RWPE2 (cell line): Measurements from ENCODE around the gene HMGXB3.
"Not testable (repeated sequence)": the region's sequence is repeated elsewhere in the genome, so short reads cannot be mapped to it uniquely, and the experiment has no call there.

Experiments used
- ATAC-seq: fragments of 200-7000 bp; cut with Tn5 transposase; 3 replicates; pipeline ENCODE4 v1.9.1; 2021; ENCODE audit warnings: low read depth
- DNase-seq: peaks from one replicate; pipeline ENCODE4 v3.0.0-alpha.2; 2020; ENCODE audit warnings: low spot score
- H3K27ac ChIP-seq: fragments of 450-650 bp; 2 replicates; pipeline ENCODE4 v1.5.1; 2017; ENCODE audit warnings: mild to moderate bottlenecking; ENCODE audit not compliant: poor library complexity, severe bottlenecking
- H3K27me3 ChIP-seq: fragments of 250-450 bp; sonication (Bioruptor Pico); 2 replicates; pipeline ENCODE4 v1.5.1; 2021; ENCODE audit warnings: mild to moderate bottlenecking, moderate library complexity; ENCODE audit not compliant: insufficient read depth, poor library complexity, severe bottlenecking
- H3K36me3 ChIP-seq: fragments of 250-450 bp; sonication (Bioruptor Pico); 2 replicates; pipeline ENCODE4 v1.5.1; 2020; ENCODE audit warnings: low read depth, mild to moderate bottlenecking, moderate library complexity
- H3K4me1 ChIP-seq: fragments of 250-450 bp; sonication (Bioruptor Pico); 2 replicates; pipeline ENCODE4 v1.5.1; 2021; ENCODE audit warnings: mild to moderate bottlenecking, moderate library complexity; ENCODE audit not compliant: insufficient read depth, poor library complexity, severe bottlenecking
- H3K4me3 ChIP-seq: fragments of 250-450 bp; sonication (Bioruptor Pico); 2 replicates; pipeline ENCODE4 v1.5.1; 2021; ENCODE audit warnings: mild to moderate bottlenecking, moderate library complexity; ENCODE audit not compliant: severe bottlenecking
- H3K9me3 ChIP-seq: fragments of 250-450 bp; sonication (Bioruptor Pico); 2 replicates; pipeline ENCODE4 v1.5.1; 2021; ENCODE audit warnings: mild to moderate bottlenecking, moderate library complexity; ENCODE audit not compliant: severe bottlenecking
- TF ChIP-seq, protein P1 (sequence below): fragments of 450-650 bp; IDR thresholded peaks from one replicate; pipeline ENCODE4 v1.5.1; 2017; ENCODE audit warnings: mild to moderate bottlenecking, moderate library complexity; ENCODE audit not compliant: poor library complexity, severe bottlenecking

HMGXB3 gene

DNA sequence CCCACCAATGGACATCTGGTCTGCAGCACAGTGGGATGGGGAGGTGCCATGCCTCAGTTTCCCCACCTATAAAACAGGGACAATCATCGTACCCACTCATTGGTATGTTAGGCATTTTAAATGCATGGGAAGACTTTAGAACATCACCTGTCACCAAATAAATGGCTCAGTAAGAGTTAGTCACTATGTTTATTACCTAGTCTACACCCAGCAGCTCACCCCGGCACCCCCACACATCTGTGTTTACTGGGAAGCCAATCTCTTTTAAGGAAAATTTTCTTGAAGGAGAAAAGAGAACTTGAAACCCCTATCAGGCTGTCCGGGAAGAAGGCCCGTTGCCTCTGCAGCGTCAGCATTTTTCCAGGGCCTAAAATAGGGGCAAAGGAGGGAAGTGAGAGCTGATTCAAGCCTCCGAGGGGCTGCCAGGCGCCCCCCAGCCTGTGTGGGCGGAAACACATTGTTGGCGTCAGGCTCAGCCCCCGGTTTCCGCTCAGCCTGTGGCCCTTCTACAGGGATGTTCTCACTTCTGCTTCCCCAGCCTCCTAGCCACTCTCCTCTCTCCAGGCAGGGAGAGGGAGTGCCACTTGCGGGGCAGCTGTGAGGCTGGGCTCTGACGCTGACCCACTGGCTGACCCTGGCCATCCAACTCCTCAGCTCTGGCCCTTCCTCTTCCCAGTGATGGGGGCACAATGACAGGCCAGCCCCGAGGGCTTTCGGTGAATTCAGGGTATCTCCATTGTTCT lies 81.2 kb downstream of the HMGXB3 start:
- Histone ChIP-seq H3K27me3 (peaks cover 7% of the 10 kb centered on the region), H3K9me3 (no peaks in the 10 kb centered on the region), H3K36me3 (no peaks in the 10 kb centered on the region), H3K27ac (no peak overlapping the region), H3K4me3 (no peak overlapping the region), H3K4me1 (no peaks in the 10 kb centered on the region)
- TF ChIP-seq, protein P1, sequence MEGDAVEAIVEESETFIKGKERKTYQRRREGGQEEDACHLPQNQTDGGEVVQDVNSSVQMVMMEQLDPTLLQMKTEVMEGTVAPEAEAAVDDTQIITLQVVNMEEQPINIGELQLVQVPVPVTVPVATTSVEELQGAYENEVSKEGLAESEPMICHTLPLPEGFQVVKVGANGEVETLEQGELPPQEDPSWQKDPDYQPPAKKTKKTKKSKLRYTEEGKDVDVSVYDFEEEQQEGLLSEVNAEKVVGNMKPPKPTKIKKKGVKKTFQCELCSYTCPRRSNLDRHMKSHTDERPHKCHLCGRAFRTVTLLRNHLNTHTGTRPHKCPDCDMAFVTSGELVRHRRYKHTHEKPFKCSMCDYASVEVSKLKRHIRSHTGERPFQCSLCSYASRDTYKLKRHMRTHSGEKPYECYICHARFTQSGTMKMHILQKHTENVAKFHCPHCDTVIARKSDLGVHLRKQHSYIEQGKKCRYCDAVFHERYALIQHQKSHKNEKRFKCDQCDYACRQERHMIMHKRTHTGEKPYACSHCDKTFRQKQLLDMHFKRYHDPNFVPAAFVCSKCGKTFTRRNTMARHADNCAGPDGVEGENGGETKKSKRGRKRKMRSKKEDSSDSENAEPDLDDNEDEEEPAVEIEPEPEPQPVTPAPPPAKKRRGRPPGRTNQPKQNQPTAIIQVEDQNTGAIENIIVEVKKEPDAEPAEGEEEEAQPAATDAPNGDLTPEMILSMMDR = no peak
- DNase-seq (no peak), ATAC-seq (no peak)

DNA sequence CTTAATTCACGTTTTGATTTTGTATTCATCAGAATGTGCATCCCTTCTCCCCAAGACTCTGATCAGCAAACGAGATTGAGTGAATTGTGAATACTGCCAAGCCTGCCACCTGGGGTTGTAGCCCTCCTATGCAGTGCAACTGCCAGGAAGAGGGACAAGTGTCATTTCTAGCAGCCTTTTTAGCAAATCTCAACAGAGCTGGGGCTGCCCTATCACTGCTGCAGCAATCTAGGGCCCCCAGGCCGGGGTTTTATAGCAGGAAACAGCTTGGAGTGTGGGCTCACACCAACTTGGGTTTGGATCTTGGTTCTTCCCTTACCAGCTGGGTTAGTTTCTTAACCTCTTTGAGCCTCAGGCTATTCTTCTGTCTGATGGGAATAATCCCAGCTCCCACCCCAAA lies 81.8 kb downstream of the HMGXB3 start:
- no peak for DNase-seq
- no peaks in the 10 kb centered on the region for H3K9me3 ChIP-seq
- no peak for ATAC-seq
- TF ChIP-seq, protein P1 = no peak
- H3K4me3 ChIP-seq = no peak overlapping the region
- H3K27me3 ChIP-seq = peaks cover 14% of the 10 kb centered on the region
- H3K4me1 ChIP-seq = no peaks in the 10 kb centered on the region
- no peak overlapping the region for H3K27ac ChIP-seq
- no peaks in the 10 kb centered on the region for H3K36me3 ChIP-seq

DNA sequence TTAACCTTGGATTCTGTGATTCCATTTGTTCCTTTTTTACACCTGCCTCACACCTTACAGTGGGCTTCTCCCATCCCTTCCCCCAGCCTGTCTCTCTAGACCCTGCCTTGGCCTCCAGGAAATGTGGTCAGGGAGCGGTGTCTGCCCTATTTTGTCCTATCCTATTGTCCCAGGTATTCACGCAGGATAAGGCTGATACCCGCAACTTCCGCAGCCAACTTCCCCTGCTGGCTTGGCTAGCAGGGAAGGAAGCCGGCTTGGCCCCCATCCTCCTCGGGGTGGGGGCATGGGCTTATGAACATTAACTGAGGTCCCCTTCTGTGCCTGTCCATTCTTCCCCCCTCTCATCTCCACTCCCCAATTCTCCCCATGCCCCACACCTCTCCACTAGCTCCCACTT lies 82.3 kb downstream of the HMGXB3 start:
- no peak for ATAC-seq
- no peaks in the 10 kb centered on the region for H3K4me1 ChIP-seq
- H3K4me3 ChIP-seq = no peak overlapping the region

DNA sequence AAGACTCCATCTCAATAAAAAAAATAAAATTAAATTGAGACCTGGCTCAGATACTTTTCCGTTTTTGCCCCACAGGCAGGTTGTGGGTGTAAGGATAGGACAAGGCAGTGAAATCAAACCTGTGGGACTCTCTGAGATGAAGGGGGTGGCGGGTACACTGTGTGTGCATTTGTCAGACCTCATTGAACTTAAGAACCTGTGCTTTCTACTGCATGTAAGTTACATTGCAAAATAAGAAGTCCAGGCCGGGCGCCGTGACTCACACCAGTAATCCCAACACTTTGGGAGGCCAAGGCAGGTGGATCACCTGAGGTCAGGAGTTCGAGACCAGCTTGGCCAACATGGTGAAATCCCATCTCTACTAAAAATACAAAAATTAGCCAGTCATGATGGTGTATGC lies 84.2 kb downstream of the HMGXB3 start:
- not testable (repeated sequence) for H3K4me3 ChIP-seq, ATAC-seq, H3K9me3 ChIP-seq, H3K36me3 ChIP-seq, H3K27ac ChIP-seq, DNase-seq, H3K4me1 ChIP-seq
- H3K27me3 ChIP-seq = peaks cover 27% of the 10 kb centered on the region

More for the DNA sequence above, 82.3 kb downstream of the HMGXB3 start:
- TF ChIP-seq, protein P1 = no peak
- Histone ChIP-seq H3K27me3 (peaks cover 19% of the 10 kb centered on the region), H3K36me3 (no peaks in the 10 kb centered on the region), H3K27ac (no peak overlapping the region), H3K9me3 (no peaks in the 10 kb centered on the region)
- DNase-seq = no peak

DNA sequence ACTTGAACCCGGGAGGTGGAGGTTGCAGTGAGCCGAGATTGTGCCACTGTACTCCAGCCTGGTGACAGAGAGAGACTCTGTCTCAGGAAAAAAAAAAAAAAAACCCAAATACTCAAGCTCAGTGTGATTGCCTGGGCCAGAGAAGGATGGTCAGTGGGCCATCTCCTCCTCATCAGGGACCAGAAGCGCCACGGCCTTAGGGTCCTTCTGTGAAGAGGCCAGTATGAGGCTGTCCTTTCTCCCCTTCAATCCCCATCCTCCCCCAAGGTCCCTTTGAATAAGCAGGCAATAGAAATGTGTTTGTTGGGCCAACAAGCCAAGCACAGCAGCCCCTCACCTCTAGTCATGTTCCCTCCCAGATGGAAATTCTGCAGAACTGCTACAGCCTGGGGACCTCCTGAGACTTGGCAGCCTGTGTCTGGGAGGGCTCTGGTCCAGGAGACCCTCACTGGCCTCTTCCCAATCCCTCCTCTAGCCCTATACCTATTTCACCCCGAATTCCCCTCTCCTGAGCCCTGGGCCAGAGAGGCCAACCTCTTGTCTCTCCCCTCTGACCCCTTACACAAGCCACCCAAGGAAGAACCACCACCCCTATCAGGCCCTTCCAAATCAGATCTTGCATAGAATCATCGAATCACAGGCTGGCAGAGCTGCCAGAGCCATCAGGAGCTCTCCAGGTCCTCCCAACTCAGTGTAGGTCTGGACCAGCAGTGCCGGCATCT lies 84.8 kb downstream of the HMGXB3 start:
- Histone ChIP-seq H3K27ac (no peak overlapping the region), H3K27me3 (peaks cover 32% of the 10 kb centered on the region), H3K4me3 (no peak overlapping the region), H3K9me3 (no peaks in the 10 kb centered on the region), H3K4me1 (no peaks in the 10 kb centered on the region), H3K36me3 (no peaks in the 10 kb centered on the region)
- no peak for DNase-seq
- 0 out of 3 replicates have a peak, but pooled peaks have one; percentile 12 for ATAC-seq
- TF ChIP-seq, protein P1 = no peak
